SK-N-SH treated with all-trans-retinoic acid at 6 μM for 48 hours (cell line): ENCODE measurements around the gene DCBLD2.

Experiments
- ARNTL ChIP-seq: fragments of 450-650 bp; formaldehyde crosslinking; IDR thresholded peaks from 2 replicates; pipeline ENCODE4 v1.5.0; 2020; ENCODE audit warnings: low read depth, mild to moderate bottlenecking, moderate library complexity, borderline replicate concordance
- GLIS3 ChIP-seq: fragments of 250-450 bp; sonication (Bioruptor Pico); IDR thresholded peaks from 2 replicates; pipeline ENCODE4 v1.5.0; 2020; ENCODE audit warnings: mild to moderate bottlenecking, moderate library complexity
- OSR1 ChIP-seq: fragments of 250-450 bp; sonication (Bioruptor Pico); IDR thresholded peaks from 2 replicates; pipeline ENCODE4 v1.8.0; 2022; ENCODE audit warnings: moderate library complexity, mild to moderate bottlenecking, inconsistent platforms
- PPARA ChIP-seq: fragments of 250-450 bp; sonication (Bioruptor Pico); IDR thresholded peaks from 2 replicates; pipeline ENCODE4 v1.5.0; 2020; ENCODE audit warnings: mild to moderate bottlenecking, borderline replicate concordance
- RARB ChIP-seq: fragments of 250-450 bp; sonication (Bioruptor Pico); IDR thresholded peaks from 2 replicates; pipeline ENCODE4 v1.8.0; 2021; ENCODE audit warnings: mild to moderate bottlenecking, moderate library complexity
- SNAI2 ChIP-seq: fragments of 250-450 bp; sonication (Bioruptor Pico); IDR thresholded peaks from 2 replicates; pipeline ENCODE4 v1.5.0; 2020; ENCODE audit warnings: mild to moderate bottlenecking, moderate library complexity
- ZC3H10 ChIP-seq: fragments of 250-450 bp; sonication (Bioruptor Pico); IDR thresholded peaks from 2 replicates; pipeline ENCODE4 v1.5.1; 2021; ENCODE audit warnings: mild to moderate bottlenecking, moderate library complexity
- ZFP3 ChIP-seq: fragments of 250-450 bp; sonication (Bioruptor Pico); IDR thresholded peaks from 2 replicates; pipeline ENCODE4 v1.5.0; 2020; ENCODE audit warnings: mild to moderate bottlenecking, moderate library complexity
- ZFP30 ChIP-seq: fragments of 450-650 bp; formaldehyde crosslinking; IDR thresholded peaks from 2 replicates; pipeline ENCODE4 v1.5.0; 2022; ENCODE audit warnings: mild to moderate bottlenecking, moderate library complexity
- ZNF565 ChIP-seq: fragments of 450-650 bp; formaldehyde crosslinking; conservative IDR thresholded peaks from 2 replicates; pipeline ENCODE4 v1.5.0; 2020; ENCODE audit warnings: low read depth, mild to moderate bottlenecking, moderate library complexity
- TF ChIP-seq, protein P1 (sequence below): fragments of 250-450 bp; sonication (Bioruptor Pico); IDR thresholded peaks from 2 replicates; pipeline ENCODE4 v1.8.0; 2020; ENCODE audit warnings: mild to moderate bottlenecking, moderate library complexity, borderline replicate concordance
- TF ChIP-seq, protein P2 (sequence below): fragments of 250-450 bp; sonication (Bioruptor Pico); IDR thresholded peaks from 2 replicates; pipeline ENCODE4 v1.5.1; 2021; ENCODE audit warnings: mild to moderate bottlenecking, moderate library complexity
- TF ChIP-seq, protein P3 (sequence below): fragments of 250-450 bp; sonication (Bioruptor Pico); IDR thresholded peaks from 2 replicates; pipeline ENCODE4 v1.8.0; 2021; ENCODE audit warnings: low read depth, mild to moderate bottlenecking, moderate library complexity, borderline replicate concordance

DNA sequence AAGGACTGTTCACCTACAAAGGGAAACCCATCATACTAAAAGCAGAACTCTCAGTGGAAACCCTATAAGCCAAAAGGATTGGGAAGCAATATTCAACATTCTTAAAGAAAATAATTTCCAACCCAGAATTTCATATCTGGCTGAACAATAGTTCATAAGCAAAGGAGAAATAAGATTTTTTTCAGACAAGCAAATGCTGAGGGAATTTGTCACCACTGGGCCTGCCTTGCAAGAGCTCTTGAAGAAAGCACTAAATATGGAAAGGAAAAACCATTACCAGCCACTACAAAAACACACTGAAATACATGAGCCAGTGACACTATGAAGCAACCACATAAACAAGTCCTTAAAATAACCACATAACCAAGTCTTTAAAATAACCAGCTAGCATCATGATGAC lies 28.9 kb upstream of the DCBLD2 start:
- TF ChIP-seq SNAI2 (CRISPR knock-in tag) = no peak
- TF ChIP-seq, protein P1, sequence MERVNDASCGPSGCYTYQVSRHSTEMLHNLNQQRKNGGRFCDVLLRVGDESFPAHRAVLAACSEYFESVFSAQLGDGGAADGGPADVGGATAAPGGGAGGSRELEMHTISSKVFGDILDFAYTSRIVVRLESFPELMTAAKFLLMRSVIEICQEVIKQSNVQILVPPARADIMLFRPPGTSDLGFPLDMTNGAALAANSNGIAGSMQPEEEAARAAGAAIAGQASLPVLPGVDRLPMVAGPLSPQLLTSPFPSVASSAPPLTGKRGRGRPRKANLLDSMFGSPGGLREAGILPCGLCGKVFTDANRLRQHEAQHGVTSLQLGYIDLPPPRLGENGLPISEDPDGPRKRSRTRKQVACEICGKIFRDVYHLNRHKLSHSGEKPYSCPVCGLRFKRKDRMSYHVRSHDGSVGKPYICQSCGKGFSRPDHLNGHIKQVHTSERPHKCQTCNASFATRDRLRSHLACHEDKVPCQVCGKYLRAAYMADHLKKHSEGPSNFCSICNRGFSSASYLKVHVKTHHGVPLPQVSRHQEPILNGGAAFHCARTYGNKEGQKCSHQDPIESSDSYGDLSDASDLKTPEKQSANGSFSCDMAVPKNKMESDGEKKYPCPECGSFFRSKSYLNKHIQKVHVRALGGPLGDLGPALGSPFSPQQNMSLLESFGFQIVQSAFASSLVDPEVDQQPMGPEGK (CRISPR knock-in tag) = no peak
- TF ChIP-seq PPARA (CRISPR knock-in tag) = no peak
- no peak for TF ChIP-seq ZFP3 (CRISPR knock-in tag)
- no peak for TF ChIP-seq ZNF565 (CRISPR knock-in tag)
- TF ChIP-seq OSR1 (CRISPR knock-in tag) = no peak
- no peak for TF ChIP-seq RARB (CRISPR knock-in tag)
- TF ChIP-seq GLIS3 (CRISPR knock-in tag) = no peak
- no peak for TF ChIP-seq ZC3H10 (CRISPR knock-in tag)
- TF ChIP-seq, protein P2, sequence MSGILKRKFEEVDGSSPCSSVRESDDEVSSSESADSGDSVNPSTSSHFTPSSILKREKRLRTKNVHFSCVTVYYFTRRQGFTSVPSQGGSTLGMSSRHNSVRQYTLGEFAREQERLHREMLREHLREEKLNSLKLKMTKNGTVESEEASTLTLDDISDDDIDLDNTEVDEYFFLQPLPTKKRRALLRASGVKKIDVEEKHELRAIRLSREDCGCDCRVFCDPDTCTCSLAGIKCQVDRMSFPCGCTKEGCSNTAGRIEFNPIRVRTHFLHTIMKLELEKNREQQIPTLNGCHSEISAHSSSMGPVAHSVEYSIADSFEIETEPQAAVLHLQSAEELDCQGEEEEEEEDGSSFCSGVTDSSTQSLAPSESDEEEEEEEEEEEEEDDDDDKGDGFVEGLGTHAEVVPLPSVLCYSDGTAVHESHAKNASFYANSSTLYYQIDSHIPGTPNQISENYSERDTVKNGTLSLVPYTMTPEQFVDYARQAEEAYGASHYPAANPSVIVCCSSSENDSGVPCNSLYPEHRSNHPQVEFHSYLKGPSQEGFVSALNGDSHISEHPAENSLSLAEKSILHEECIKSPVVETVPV = no peak
- TF ChIP-seq, protein P3, sequence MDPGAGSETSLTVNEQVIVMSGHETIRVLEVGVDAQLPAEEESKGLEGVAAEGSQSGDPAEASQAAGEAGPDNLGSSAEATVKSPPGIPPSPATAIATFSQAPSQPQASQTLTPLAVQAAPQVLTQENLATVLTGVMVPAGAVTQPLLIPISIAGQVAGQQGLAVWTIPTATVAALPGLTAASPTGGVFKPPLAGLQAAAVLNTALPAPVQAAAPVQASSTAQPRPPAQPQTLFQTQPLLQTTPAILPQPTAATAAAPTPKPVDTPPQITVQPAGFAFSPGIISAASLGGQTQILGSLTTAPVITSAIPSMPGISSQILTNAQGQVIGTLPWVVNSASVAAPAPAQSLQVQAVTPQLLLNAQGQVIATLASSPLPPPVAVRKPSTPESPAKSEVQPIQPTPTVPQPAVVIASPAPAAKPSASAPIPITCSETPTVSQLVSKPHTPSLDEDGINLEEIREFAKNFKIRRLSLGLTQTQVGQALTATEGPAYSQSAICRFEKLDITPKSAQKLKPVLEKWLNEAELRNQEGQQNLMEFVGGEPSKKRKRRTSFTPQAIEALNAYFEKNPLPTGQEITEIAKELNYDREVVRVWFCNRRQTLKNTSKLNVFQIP (CRISPR knock-in tag) = no peak
- TF ChIP-seq ARNTL (CRISPR knock-in tag) = no peak
- no peak for TF ChIP-seq ZFP30 (CRISPR knock-in tag)
